22Rv1 (cell line): ENCODE data around the gene DIP2C.

Source experiments
- ZFX ChIP-seq: fragments of 450-650 bp; IDR thresholded peaks from 2 replicates; pipeline ENCODE4 v1.6.1; 2017; ENCODE audit warnings: antibody characterized with exemption, borderline replicate concordance
- TF ChIP-seq, protein P1 (sequence below): fragments of 450-650 bp; IDR thresholded peaks from 2 replicates; pipeline ENCODE4 v1.5.1; 2017; ENCODE audit warnings: mild to moderate bottlenecking

DNA sequence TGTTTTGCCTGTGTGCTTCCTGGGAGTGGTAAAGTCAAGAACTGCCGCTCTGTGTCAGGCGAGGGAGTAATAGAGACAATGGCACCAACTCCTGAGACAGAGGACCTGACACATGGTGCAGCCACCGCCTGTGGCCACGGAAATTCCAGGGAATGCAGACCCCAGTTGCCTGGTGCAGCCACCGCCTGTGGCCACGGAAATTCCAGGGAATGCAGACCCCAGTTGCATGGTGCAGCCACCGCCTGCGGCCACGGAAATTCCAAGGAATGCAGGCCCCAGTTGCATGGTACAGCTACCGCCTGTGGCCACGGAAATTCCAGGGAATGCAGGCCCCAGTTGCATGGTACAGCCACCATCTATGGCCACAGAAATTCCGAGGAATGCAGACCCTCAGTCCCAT, 8.7 kb downstream of the DIP2C start:
- TF ChIP-seq, protein P1, sequence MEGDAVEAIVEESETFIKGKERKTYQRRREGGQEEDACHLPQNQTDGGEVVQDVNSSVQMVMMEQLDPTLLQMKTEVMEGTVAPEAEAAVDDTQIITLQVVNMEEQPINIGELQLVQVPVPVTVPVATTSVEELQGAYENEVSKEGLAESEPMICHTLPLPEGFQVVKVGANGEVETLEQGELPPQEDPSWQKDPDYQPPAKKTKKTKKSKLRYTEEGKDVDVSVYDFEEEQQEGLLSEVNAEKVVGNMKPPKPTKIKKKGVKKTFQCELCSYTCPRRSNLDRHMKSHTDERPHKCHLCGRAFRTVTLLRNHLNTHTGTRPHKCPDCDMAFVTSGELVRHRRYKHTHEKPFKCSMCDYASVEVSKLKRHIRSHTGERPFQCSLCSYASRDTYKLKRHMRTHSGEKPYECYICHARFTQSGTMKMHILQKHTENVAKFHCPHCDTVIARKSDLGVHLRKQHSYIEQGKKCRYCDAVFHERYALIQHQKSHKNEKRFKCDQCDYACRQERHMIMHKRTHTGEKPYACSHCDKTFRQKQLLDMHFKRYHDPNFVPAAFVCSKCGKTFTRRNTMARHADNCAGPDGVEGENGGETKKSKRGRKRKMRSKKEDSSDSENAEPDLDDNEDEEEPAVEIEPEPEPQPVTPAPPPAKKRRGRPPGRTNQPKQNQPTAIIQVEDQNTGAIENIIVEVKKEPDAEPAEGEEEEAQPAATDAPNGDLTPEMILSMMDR: no peak
- no peak for TF ChIP-seq ZFX
